Testis (tissue), 3 donors: ENCODE results near the gene FAM193B. TPM values are rescaled to one million over a fixed set of nuclear protein-coding genes. Genes with fewer than 3 reads are reported as not detected.

Experiments
- DNase-seq: peaks from one replicate; pipeline ENCODE4 v3.0.0-alpha.2; 2019
- H3K27ac ChIP-seq, 2 donors: fragments of 200-600 bp; sonication (generic); one replicate each; pipeline ENCODE4 v1.5.1; 2019
- H3K27me3 ChIP-seq: fragments of 200-600 bp; sonication (generic); one replicate; pipeline ENCODE4 v1.5.1; 2019
- H3K36me3 ChIP-seq: fragments of 200-600 bp; sonication (generic); one replicate; pipeline ENCODE4 v1.5.1; 2017; ENCODE audit warnings: low read depth; ENCODE audit errors: missing control alignments
- H3K4me1 ChIP-seq: fragments of 200-600 bp; sonication (generic); one replicate; pipeline ENCODE4 v1.5.1; 2019
- H3K4me3 ChIP-seq, 2 donors: fragments of 200-600 bp; sonication (generic); one replicate each; pipeline ENCODE4 v1.5.1; 2017 to 2019
- H3K9me3 ChIP-seq: fragments of 200-600 bp; sonication (generic); one replicate; pipeline ENCODE4 v1.5.1; 2017
- CTCF ChIP-seq, 3 experiments: fragments of 450-650 bp in 2 of 3; fragments of 200-600 bp in 1 of 3; sonication (generic) in 1 of 3; IDR thresholded peaks; one replicate each; pipeline ENCODE4 v1.5.1; 2016 to 2019; ENCODE audit warnings: antibody characterized with exemption in 3 of 3, mild to moderate bottlenecking in 2 of 3, moderate library complexity in 1 of 3
- POLR2A ChIP-seq: fragments of 450-650 bp; IDR thresholded peaks from one replicate; pipeline ENCODE4 v1.6.1; 2017; ENCODE audit warnings: antibody characterized with exemption, mild to moderate bottlenecking, moderate library complexity
- WGBS, 2 donors: methylation state at CpG; one replicate each; pipeline ENCODE4 v1.1.5; 2018; 5-methylcytosine and 5-hydroxymethylcytosine counted together
- intact Hi-C: fragments of 100-400 bp; cut with DNase I; formaldehyde crosslinking; loops from one replicate; pipeline ENCODE4 v1.15.1; 2023; ENCODE audit warnings: low total_unique reads
- polyA plus RNA-seq: library from polyadenylated mRNA; stranded (reverse); fragments of 350-450 nt; fragmentation: Illumina TruSeq; extraction: RNeasy Lipid Tissue Mini Kit (QIAGEN cat#74804); gene quantifications from one replicate; pipeline ENCODE4 v1.2.3, GENCODE V29; 2014; ENCODE audit warnings: low read depth, low replicate concordance; ENCODE audit not compliant: insufficient read depth
- total RNA-seq, 2 donors: library from RNA; depleted of rRNA; stranded (reverse); fragments of >200 nt; gene quantifications; one replicate each; pipeline ENCODE4 v1.2.3, GENCODE V29; 2016

The FAM193B gene
- total and polyA plus RNA-seq, 3 donors from 2014 or later, result 81.3 to 157 (median 111) TPM

GRCh38 chr5:177557041-177557647, 2.8 kb upstream of the FAM193B start:
- intact Hi-C loops, result no loop called here
- Histone ChIP-seq H3K4me1 (peaks cover 19% of the 10 kb centered on the region), H3K36me3 (no peaks in the 10 kb centered on the region), H3K27ac (no peak overlapping the region), H3K27me3 (no peaks in the 10 kb centered on the region), H3K9me3 (no peaks in the 10 kb centered on the region), H3K4me3 (no peak overlapping the region)
- TF ChIP-seq CTCF (IDR thresholded peaks at IDR 0.05), result no peak
- no peak for TF ChIP-seq POLR2A
- WGBS, 2 donors, result 63 to 72% methylated on average over 4 of the region's 4 CpGs
- DNase-seq, result no peak

GRCh38 chr5:177555665-177556064, 1.3 kb upstream of the FAM193B start:
- H3K9me3 ChIP-seq, result no peaks in the 10 kb centered on the region
- H3K27me3 ChIP-seq, result no peaks in the 10 kb centered on the region
- no peak overlapping the region for H3K4me3 ChIP-seq
- peaks cover 16% of the 10 kb centered on the region for H3K4me1 ChIP-seq
- WGBS, 2 donors, result 91 to 93% methylated on average over 5 of the region's 5 CpGs
- peak; percentile 54 for DNase-seq
- intact Hi-C loops, result no loop called here
- no peak overlapping the region for H3K27ac ChIP-seq
- TF ChIP-seq POLR2A, result no peak
- TF ChIP-seq CTCF (IDR thresholded peaks at IDR 0.05), result no peak
- H3K36me3 ChIP-seq, result no peaks in the 10 kb centered on the region

GRCh38 chr5:177555228-177555627, 865 bp upstream of the FAM193B start:
- no peaks in the 10 kb centered on the region for H3K9me3 ChIP-seq
- H3K27ac ChIP-seq, result no peak overlapping the region
- no peak for DNase-seq
- intact Hi-C loops, result no loop called here
- H3K27me3 ChIP-seq, result no peaks in the 10 kb centered on the region
- no peaks in the 10 kb centered on the region for H3K36me3 ChIP-seq
- TF ChIP-seq POLR2A, result no peak
- no peak for TF ChIP-seq CTCF (IDR thresholded peaks at IDR 0.05)
- 70 to 76% methylated on average over 2 of the region's 2 CpGs for WGBS, 2 donors
- H3K4me3 ChIP-seq, result peak overlapping the region in 1 of 2 donors; percentile 59
- peaks cover 16% of the 10 kb centered on the region for H3K4me1 ChIP-seq

GRCh38 chr5:177553671-177554429, 513 bp downstream of the FAM193B start:
- WGBS, 2 donors, result 1 to 2% methylated on average over 10 to 36 of the region's 72 CpGs
- H3K9me3 ChIP-seq, result no peaks in the 10 kb centered on the region
- H3K4me3 ChIP-seq, result peak overlapping the region; percentile 82 to 92
- peaks cover 16% of the 10 kb centered on the region for H3K4me1 ChIP-seq
- H3K36me3 ChIP-seq, result no peaks in the 10 kb centered on the region
- DNase-seq, result no peak
- peak overlapping the region; percentile 71 to 89 for H3K27ac ChIP-seq
- intact Hi-C loops, result no loop called here
- TF ChIP-seq CTCF (IDR thresholded peaks at IDR 0.05) (no peak), POLR2A (no peak)
- no peaks in the 10 kb centered on the region for H3K27me3 ChIP-seq
